Mammary epithelial cell (primary cell): Measurements from ENCODE around the gene SULT1E1.

ENCODE experiments used
- EZH2 ChIP-seq: IDR thresholded peaks from 2 replicates; pipeline ENCODE4 v1.6.1; 2012; ENCODE audit warnings: low read length, inconsistent platforms, borderline replicate concordance
- TF ChIP-seq, protein P1 (sequence below), 2 donors: IDR thresholded peaks in 1 of 2; conservative IDR thresholded peaks in 1 of 2; 2 replicates each; pipeline ENCODE4 v1.5.1; 2011 to 2012; ENCODE audit warnings: inconsistent platforms in 2 of 2, low read length in 2 of 2, mild to moderate bottlenecking in 2 of 2, control low read depth in 1 of 2, low read depth in 1 of 2; ENCODE audit not compliant: insufficient read depth in 1 of 2; ENCODE audit errors: extremely low read depth in 1 of 2

GRCh38 chr4:69860052-69860451 is at the start of gene SULT1E1:
- TF ChIP-seq, protein P1, sequence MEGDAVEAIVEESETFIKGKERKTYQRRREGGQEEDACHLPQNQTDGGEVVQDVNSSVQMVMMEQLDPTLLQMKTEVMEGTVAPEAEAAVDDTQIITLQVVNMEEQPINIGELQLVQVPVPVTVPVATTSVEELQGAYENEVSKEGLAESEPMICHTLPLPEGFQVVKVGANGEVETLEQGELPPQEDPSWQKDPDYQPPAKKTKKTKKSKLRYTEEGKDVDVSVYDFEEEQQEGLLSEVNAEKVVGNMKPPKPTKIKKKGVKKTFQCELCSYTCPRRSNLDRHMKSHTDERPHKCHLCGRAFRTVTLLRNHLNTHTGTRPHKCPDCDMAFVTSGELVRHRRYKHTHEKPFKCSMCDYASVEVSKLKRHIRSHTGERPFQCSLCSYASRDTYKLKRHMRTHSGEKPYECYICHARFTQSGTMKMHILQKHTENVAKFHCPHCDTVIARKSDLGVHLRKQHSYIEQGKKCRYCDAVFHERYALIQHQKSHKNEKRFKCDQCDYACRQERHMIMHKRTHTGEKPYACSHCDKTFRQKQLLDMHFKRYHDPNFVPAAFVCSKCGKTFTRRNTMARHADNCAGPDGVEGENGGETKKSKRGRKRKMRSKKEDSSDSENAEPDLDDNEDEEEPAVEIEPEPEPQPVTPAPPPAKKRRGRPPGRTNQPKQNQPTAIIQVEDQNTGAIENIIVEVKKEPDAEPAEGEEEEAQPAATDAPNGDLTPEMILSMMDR (conservative IDR thresholded peaks at IDR 0.05 in 1 of 2, IDR thresholded peaks at IDR 0.05 in 1 of 2; ENCODE audit: extremely low read depth in 1 of 2, insufficient read depth in 1 of 2, low read depth in 1 of 2, low read length in 2 of 2), result no peak
- TF ChIP-seq EZH2, result no peak
